AG09309 (cell line): ENCODE results near the gene AIP.

Experiments
- DNase-seq: peaks from one replicate; pipeline ENCODE4 v3.0.0-alpha.2; 2010; ENCODE audit warnings: low read depth
- H3K4me3 ChIP-seq: 2 replicates; pipeline ENCODE4 v1.5.1; 2011; ENCODE audit warnings: mild to moderate bottlenecking, low read depth, low read length, moderate library complexity; ENCODE audit not compliant: control insufficient read depth
- CTCF ChIP-seq: IDR thresholded peaks from 2 replicates; pipeline ENCODE4 v1.5.1; 2011; ENCODE audit warnings: mild to moderate bottlenecking, low read depth, low read length, inconsistent platforms; ENCODE audit not compliant: insufficient read depth, control insufficient read depth; ENCODE audit errors: missing control alignments

AIP gene

GRCh38 chr11:67494371-67495233 is 11.8 kb downstream of the AIP start:
- DNase-seq = no peak

GRCh38 chr11:67495234-67496005 is 12.6 kb downstream of the AIP start:
- no peak for DNase-seq
- TF ChIP-seq CTCF = no peak
- no peak overlapping the region for H3K4me3 ChIP-seq

More at GRCh38 chr11:67494371-67495233, 11.8 kb downstream of the AIP start:
- TF ChIP-seq CTCF = no peak
- H3K4me3 ChIP-seq = no peak overlapping the region

GRCh38 chr11:67496113-67496512 is 13.3 kb downstream of the AIP start:
- DNase-seq = no peak
- H3K4me3 ChIP-seq = no peak overlapping the region
- TF ChIP-seq CTCF = no peak

- no peak for DNase-seq
- no peak for TF ChIP-seq CTCF
- H3K4me3 ChIP-seq = no peak overlapping the region
Observed at GRCh38 chr11:67497656-67498291, 14.9 kb downstream of the AIP start.

GRCh38 chr11:67498544-67498972 is 15.7 kb downstream of the AIP start:
- TF ChIP-seq CTCF = no peak
- H3K4me3 ChIP-seq = no peak overlapping the region
- no peak for DNase-seq

GRCh38 chr11:67499808-67500483 is 17.1 kb downstream of the AIP start:
- no peak for TF ChIP-seq CTCF
- DNase-seq = no peak
- no peak overlapping the region for H3K4me3 ChIP-seq
